ENCODE measurements around the gene ZNF316. TPM values are rescaled to one million over a fixed set of nuclear protein-coding genes. Genes with fewer than 3 reads are reported as not detected.

ZNF316 gene
- total and polyA plus RNA-seq, 4 donors, result 20.9 to 38.5 (median 24.0) TPM

DNA sequence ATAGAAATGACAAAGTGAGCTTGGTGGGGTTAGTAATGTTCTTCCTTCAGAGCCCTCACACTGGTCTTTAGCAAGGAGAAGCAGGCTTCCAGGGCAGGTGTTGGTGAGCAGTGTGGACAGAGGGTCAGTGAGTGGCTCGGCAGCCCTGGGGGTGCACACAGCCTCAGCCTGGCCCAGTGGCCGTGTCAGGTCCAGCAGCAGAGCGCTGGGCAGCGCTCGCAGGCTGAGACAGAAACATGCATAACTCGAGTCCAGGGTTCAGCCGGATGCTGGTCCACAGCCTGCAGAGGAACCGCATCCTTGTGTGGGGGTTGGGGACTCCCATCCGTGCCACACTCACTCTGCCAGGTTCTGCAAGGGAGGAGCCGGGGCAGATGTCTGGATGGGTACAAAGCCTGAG is 32.7 kb upstream of the ZNF316 start:
- Histone ChIP-seq H3K4me3 (no peak overlapping the region), H3K9ac (ENCODE audit: insufficient read depth in 1 of 2, low read length in 2 of 2) (no peak overlapping the region), H3K27me3 (ENCODE audit: control insufficient read depth in 3 of 3, insufficient read depth in 3 of 3, low read length in 2 of 3) (no peaks in the 10 kb centered on the region), H3K4me1 (ENCODE audit: control insufficient read depth in 5 of 5, insufficient read depth in 5 of 5, low read length in 5 of 5) (no peaks in the 10 kb centered on the region), H3K27ac (ENCODE audit: low read depth in 1 of 2, low read length in 1 of 2) (no peak overlapping the region), H3K36me3 (ENCODE audit: control insufficient read depth in 4 of 4, insufficient read depth in 4 of 4, low read length in 4 of 4) (peaks cover 11 to 47% (median 17%) of the 10 kb centered on the region in 4 donors), H3K9me3 (ENCODE audit: control insufficient read depth in 4 of 4, insufficient read depth in 3 of 4, low read length in 3 of 4) (no peaks in the 10 kb centered on the region)
- ATAC-seq (ENCODE audit: insufficient read depth, low FRiP score) (no peak), DNase-seq (no peak)
- TF ChIP-seq, protein P1, sequence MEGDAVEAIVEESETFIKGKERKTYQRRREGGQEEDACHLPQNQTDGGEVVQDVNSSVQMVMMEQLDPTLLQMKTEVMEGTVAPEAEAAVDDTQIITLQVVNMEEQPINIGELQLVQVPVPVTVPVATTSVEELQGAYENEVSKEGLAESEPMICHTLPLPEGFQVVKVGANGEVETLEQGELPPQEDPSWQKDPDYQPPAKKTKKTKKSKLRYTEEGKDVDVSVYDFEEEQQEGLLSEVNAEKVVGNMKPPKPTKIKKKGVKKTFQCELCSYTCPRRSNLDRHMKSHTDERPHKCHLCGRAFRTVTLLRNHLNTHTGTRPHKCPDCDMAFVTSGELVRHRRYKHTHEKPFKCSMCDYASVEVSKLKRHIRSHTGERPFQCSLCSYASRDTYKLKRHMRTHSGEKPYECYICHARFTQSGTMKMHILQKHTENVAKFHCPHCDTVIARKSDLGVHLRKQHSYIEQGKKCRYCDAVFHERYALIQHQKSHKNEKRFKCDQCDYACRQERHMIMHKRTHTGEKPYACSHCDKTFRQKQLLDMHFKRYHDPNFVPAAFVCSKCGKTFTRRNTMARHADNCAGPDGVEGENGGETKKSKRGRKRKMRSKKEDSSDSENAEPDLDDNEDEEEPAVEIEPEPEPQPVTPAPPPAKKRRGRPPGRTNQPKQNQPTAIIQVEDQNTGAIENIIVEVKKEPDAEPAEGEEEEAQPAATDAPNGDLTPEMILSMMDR (IDR thresholded peaks at IDR 0.05; ENCODE audit: control extremely low read depth, extremely low read depth), result no peak
- WGBS, 2 donors, result 93 to 95% methylated on average over 10 of the region's 10 CpGs

DNA sequence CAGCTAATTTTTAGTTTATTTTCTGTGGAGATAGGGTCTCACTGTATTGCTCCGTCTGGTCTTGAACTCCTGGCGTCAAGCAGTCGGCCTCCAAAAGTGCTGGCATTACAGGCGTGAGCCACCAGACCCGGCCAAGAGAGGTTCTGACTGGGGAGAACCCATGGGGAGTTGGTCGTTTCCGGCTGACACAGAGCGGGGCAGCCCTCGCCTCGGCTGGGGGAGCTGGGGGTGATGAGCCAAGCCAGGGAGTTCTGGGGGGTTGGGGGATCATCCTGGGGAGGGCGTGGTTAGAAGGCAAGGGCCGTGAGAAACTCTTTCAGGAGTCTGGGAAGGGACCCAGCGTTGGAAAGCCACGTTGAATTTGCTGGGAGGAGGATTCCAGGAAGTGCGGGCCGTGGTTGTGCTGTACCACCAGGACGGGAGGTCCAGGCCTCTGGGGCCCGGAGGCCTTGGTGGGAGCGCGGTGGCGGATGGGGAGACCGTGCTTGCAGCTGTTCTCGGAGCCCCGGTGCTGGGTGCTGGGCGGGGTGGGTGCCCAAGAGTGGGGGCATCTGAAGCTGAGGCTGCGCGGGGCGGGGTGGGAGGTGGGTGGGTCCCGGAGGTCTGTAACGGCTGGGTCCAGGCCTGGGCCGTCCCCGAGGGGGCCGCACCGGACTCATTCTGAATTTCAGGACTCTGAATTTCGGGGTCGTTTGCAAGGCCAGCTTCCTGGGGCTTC is 30.1 kb upstream of the ZNF316 start:
- Histone ChIP-seq H3K9me3 (ENCODE audit: control insufficient read depth in 4 of 4, insufficient read depth in 3 of 4, low read length in 3 of 4) (no peaks in the 10 kb centered on the region), H3K27me3 (ENCODE audit: control insufficient read depth in 3 of 3, insufficient read depth in 3 of 3, low read length in 2 of 3) (no peaks in the 10 kb centered on the region), H3K27ac (ENCODE audit: low read depth in 1 of 2, low read length in 1 of 2) (no peak overlapping the region), H3K36me3 (ENCODE audit: control insufficient read depth in 4 of 4, insufficient read depth in 4 of 4, low read length in 4 of 4) (peaks cover 10 to 38% (median 12%) of the 10 kb centered on the region in 4 donors), H3K4me3 (no peak overlapping the region), H3K9ac (ENCODE audit: insufficient read depth in 1 of 2, low read length in 2 of 2) (no peak overlapping the region), H3K4me1 (ENCODE audit: control insufficient read depth in 5 of 5, insufficient read depth in 5 of 5, low read length in 5 of 5) (no peaks in the 10 kb centered on the region)
- no peak for ATAC-seq (ENCODE audit: insufficient read depth, low FRiP score)
- 93 to 94% methylated on average over 28 to 36 of the region's 36 CpGs for WGBS, 2 donors
- TF ChIP-seq, protein P1 (IDR thresholded peaks at IDR 0.05; ENCODE audit: control extremely low read depth, extremely low read depth), result no peak
- no peak for DNase-seq

DNA sequence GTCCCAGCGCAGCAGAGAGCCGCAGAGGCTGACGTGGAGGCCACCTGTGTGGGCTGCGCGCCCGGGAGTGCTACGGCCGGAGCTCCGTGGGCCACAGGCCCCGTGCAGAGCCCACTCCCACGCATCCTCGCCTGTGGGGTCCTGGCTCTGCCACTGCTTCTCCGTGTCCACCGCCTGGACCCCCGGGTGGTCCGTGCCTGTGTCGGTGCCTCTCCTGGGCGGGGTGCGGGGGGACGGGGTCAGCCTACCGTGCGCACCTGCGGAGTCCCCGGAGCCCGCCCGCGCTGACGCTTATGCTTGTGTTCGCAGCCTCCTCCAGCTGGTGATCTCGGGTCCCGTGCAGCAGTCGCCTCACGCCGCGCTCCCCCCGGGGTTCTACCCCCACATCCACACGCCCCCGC is 29.5 kb upstream of the ZNF316 start:
- Histone ChIP-seq H3K27ac (ENCODE audit: low read depth in 1 of 2, low read length in 1 of 2) (no peak overlapping the region), H3K27me3 (ENCODE audit: control insufficient read depth in 3 of 3, insufficient read depth in 3 of 3, low read length in 2 of 3) (no peaks in the 10 kb centered on the region), H3K9me3 (ENCODE audit: control insufficient read depth in 4 of 4, insufficient read depth in 3 of 4, low read length in 3 of 4) (no peaks in the 10 kb centered on the region), H3K36me3 (ENCODE audit: control insufficient read depth in 4 of 4, insufficient read depth in 4 of 4, low read length in 4 of 4) (peaks cover 5 to 33% (median 9%) of the 10 kb centered on the region in 4 donors), H3K4me3 (no peak overlapping the region), H3K9ac (ENCODE audit: insufficient read depth in 1 of 2, low read length in 2 of 2) (no peak overlapping the region), H3K4me1 (ENCODE audit: control insufficient read depth in 5 of 5, insufficient read depth in 5 of 5, low read length in 5 of 5) (no peaks in the 10 kb centered on the region)
- TF ChIP-seq, protein P1 (IDR thresholded peaks at IDR 0.05; ENCODE audit: control extremely low read depth, extremely low read depth), result no peak
- ATAC-seq (ENCODE audit: insufficient read depth, low FRiP score) (no peak), DNase-seq (no peak)
- WGBS, 2 donors, result 95% methylated on average over 38 of the region's 38 CpGs

All from lung (tissue), 12 donors.